T-cell (primary cell): ENCODE results near the gene RGS8. TPM values are rescaled to one million over a fixed set of nuclear protein-coding genes. Genes with fewer than 3 reads are reported as not detected.

Source experiments
- ATAC-seq, 4 experiments: fragments of 200-7000 bp in 3 of 4; fragments of 150-1000 bp in 1 of 4; cut with Tn5 transposase; replicated peaks in 1 of 4; 1 replicate in 3 of 4; 2 replicates in 1 of 4; pipeline ENCODE4 v1.10.0; 2021; ENCODE audit warnings: moderate library complexity in 3 of 4, mild to moderate bottlenecking in 2 of 4, moderate number of reproducible peaks in 1 of 4
- CTCF ChIA-PET, 2 donors: fragments of 300-600 bp; sonication (Branson Sonifier 250); formaldehyde crosslinking; loops; one replicate each; lab custom pipeline; 2022; ENCODE audit warnings: antibody characterized with exemption in 2 of 2; lab: Charles Lee
- POLR2A ChIA-PET, 2 donors: fragments of 300-600 bp; sonication (Branson Sonifier 250); formaldehyde crosslinking; loops; one replicate each; lab custom pipeline; 2022; ENCODE audit warnings: antibody characterized with exemption in 2 of 2; lab: Charles Lee
- DNase-seq, 35 experiments: peaks; one replicate each; pipeline versions ENCODE4 v3.0.0 to v3.0.0-alpha.2; 2013 to 2023
- H3K27ac ChIP-seq: one replicate; pipeline ENCODE4 v1.5.1; 2013; ENCODE audit warnings: low read length
- H3K27me3 ChIP-seq, 2 experiments: replicated peaks in 1 of 2; 1 replicate in 1 of 2; 2 replicates in 1 of 2; pipeline versions ENCODE4 v1.6.1 to v1.7.0; 2013; ENCODE audit warnings: low read length in 1 of 2, mixed read lengths in 1 of 2; ENCODE audit not compliant: control insufficient read depth in 2 of 2, insufficient read depth in 2 of 2; ENCODE audit errors: extremely low read depth in 1 of 2
- H3K36me3 ChIP-seq, 2 donors: 1 replicate in 1 of 2; 2 replicates in 1 of 2; pipeline versions ENCODE4 v1.6.1 to v1.7.0; 2013; ENCODE audit warnings: low read length in 1 of 2; ENCODE audit not compliant: control insufficient read depth in 2 of 2, insufficient read depth in 1 of 2; ENCODE audit errors: extremely low read depth in 1 of 2
- H3K4me1 ChIP-seq, 2 experiments: 1 replicate in 1 of 2; 2 replicates in 1 of 2; pipeline versions ENCODE4 v1.6.1 to v1.7.0; 2013; ENCODE audit warnings: low read length in 2 of 2, mixed read lengths in 1 of 2; ENCODE audit not compliant: insufficient read depth in 2 of 2, control insufficient read depth in 1 of 2; ENCODE audit errors: extremely low read depth in 1 of 2
- H3K4me3 ChIP-seq, 2 donors: 1 replicate in 1 of 2; 2 replicates in 1 of 2; pipeline versions ENCODE4 v1.5.1 to v1.7.0; 2013; ENCODE audit warnings: mild to moderate bottlenecking in 2 of 2, low read length in 1 of 2, moderate library complexity in 1 of 2; ENCODE audit not compliant: control insufficient read depth in 1 of 2; ENCODE audit errors: extremely low read depth in 1 of 2
- H3K9me3 ChIP-seq: 2 replicates; pipeline ENCODE4 v1.7.0; 2013
- H3K27ac Mint-ChIP-seq, 2 donors: one replicate each; pipeline ENCODE4 v1.8.0; 2020 to 2021; ENCODE audit warnings: mild to moderate bottlenecking in 2 of 2, mixed read lengths in 2 of 2
- H3K27me3 Mint-ChIP-seq, 2 donors: one replicate each; pipeline ENCODE4 v1.8.0; 2021 to 2022; ENCODE audit warnings: mixed read lengths in 2 of 2
- H3K36me3 Mint-ChIP-seq: one replicate; pipeline ENCODE4 v1.8.0; 2021; ENCODE audit warnings: mixed read lengths
- H3K4me1 Mint-ChIP-seq, 3 donors: one replicate each; pipeline ENCODE4 v1.8.0; 2020 to 2022; ENCODE audit warnings: mixed read lengths in 3 of 3, mild to moderate bottlenecking in 1 of 3
- H3K4me3 Mint-ChIP-seq, 3 donors: one replicate each; pipeline ENCODE4 v1.8.0; 2020 to 2022; ENCODE audit warnings: mild to moderate bottlenecking in 3 of 3, mixed read lengths in 3 of 3, moderate library complexity in 3 of 3
- H3K9me3 Mint-ChIP-seq, 3 donors: one replicate each; pipeline ENCODE4 v1.8.0; 2020 to 2022; ENCODE audit warnings: mixed read lengths in 3 of 3
- WGBS: methylation state at CpG from one replicate; pipeline ENCODE4 v1.1.5; 2013; ENCODE audit warnings: missing lambda C conversion rate; ENCODE audit not compliant: insufficient coverage; 5-methylcytosine and 5-hydroxymethylcytosine counted together
- total RNA-seq, 35 experiments: library from RNA in 6 of 35; stranded (reverse) in 6 of 35; fragments of 120-200 nt in 1 of 35; gene quantifications; one replicate each; pipeline versions ENCODE4 v1.2.1 to v1.2.4 and lab custom pipeline; 2013 to 2026

The RGS8 gene
- total RNA-seq, 5 donors from 2014 or later (not counting 1 experiment from before 2014, with no cell fraction given): not detected

- Histone ChIP-seq H3K27me3 (peaks cover 0 to 6% of the 10 kb centered on the region in 2 experiments), H3K4me3 (no peak overlapping the region), H3K4me1 (no peaks in the 10 kb centered on the region), H3K9me3 (no peaks in the 10 kb centered on the region), H3K27ac (no peak overlapping the region), H3K36me3 (no peaks in the 10 kb centered on the region)
- H3K4me1 Mint-ChIP-seq: peaks cover 0 to 3% (median 2%) of the 10 kb centered on the region in 3 donors
- no peak overlapping the region for H3K4me3 Mint-ChIP-seq
- H3K27ac Mint-ChIP-seq: no peak overlapping the region
- ATAC-seq: no peak
- no CpG with 5 or more reads among the region's 2 CpGs for WGBS
- no peak for DNase-seq
- no peaks in the 10 kb centered on the region for H3K9me3 Mint-ChIP-seq
- ChIA-PET CTCF (no interaction called here), POLR2A (no interaction called here)
- peaks cover 6% of the 10 kb centered on the region in 2 donors for H3K27me3 Mint-ChIP-seq
- no peaks in the 10 kb centered on the region for H3K36me3 Mint-ChIP-seq
These were observed 20.3 kb upstream of the RGS8 start for GRCh38 chr1:182704677-182705076.

- POLR2A ChIA-PET: interaction anchor here in 1 of 2 donors (0.6 kb wide), 1 partner anchor 488 kb away, joined by 4 read pairs; no protein-coding TSS in a partner anchor
- no peaks in the 10 kb centered on the region for H3K36me3 Mint-ChIP-seq
- peaks cover 2 to 14% of the 10 kb centered on the region in 2 experiments for H3K27me3 ChIP-seq
- H3K9me3 ChIP-seq: no peaks in the 10 kb centered on the region
- no peaks in the 10 kb centered on the region for H3K4me1 Mint-ChIP-seq
- ATAC-seq (no peak), DNase-seq (no peak)
- no peaks in the 10 kb centered on the region for H3K9me3 Mint-ChIP-seq
- no peak overlapping the region for H3K27ac ChIP-seq
- no peak overlapping the region for H3K27ac Mint-ChIP-seq
- H3K27me3 Mint-ChIP-seq: peaks cover 14 to 15% of the 10 kb centered on the region in 2 donors
- H3K4me1 ChIP-seq: no peaks in the 10 kb centered on the region
- CTCF ChIA-PET: no interaction called here
- no CpG with 5 or more reads among the region's 4 CpGs for WGBS
- no peak overlapping the region for H3K4me3 Mint-ChIP-seq
- H3K4me3 ChIP-seq: no peak overlapping the region
- no peaks in the 10 kb centered on the region for H3K36me3 ChIP-seq
These were observed 19.2 kb upstream of the RGS8 start for GRCh38 chr1:182703539-182703938.

DNA sequence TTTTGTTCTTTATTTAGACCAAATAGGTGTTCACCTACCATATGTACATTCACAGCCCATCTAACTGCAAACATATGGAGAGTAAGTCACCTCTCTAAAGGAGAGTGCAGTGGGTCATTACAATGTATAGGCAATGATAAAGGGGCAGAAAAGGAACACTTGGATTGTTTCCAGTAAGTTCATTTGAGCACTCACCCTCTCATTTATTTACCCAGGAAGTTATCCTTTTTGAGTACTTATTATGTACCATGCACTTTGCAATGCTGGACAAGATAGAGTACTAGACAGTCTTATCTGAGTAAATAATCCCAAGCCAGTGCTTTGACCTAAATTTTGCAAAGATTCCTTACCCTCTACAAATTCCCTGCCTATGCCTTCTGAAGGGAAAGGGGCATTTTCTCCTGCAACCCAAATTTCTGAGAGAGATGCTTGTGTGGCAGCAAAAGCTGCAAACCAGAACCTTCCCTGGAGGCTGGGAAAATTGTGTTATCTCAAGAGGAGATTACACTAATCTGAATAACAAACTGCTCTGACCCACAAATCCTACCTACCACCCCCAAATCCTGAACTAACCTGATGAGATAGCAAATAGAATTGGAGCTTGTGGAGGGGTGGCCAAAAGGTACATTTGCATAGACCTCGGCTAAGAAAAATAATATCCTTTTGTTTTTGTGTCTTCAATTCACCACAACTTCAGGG lies 18.6 kb upstream of the RGS8 start:
- ChIA-PET POLR2A (no interaction called here), CTCF (no interaction called here)
- H3K4me3 Mint-ChIP-seq: no peak overlapping the region
- Histone ChIP-seq H3K4me1 (no peaks in the 10 kb centered on the region), H3K27me3 (peaks cover 2 to 14% of the 10 kb centered on the region in 2 experiments), H3K36me3 (no peaks in the 10 kb centered on the region), H3K4me3 (no peak overlapping the region), H3K9me3 (no peaks in the 10 kb centered on the region), H3K27ac (no peak overlapping the region)
- peaks cover 17% of the 10 kb centered on the region in 2 donors for H3K27me3 Mint-ChIP-seq
- WGBS: 83% methylated on average over 1 of the region's 1 CpG
- no peak for ATAC-seq
- no peaks in the 10 kb centered on the region for H3K36me3 Mint-ChIP-seq
- DNase-seq: no peak
- H3K4me1 Mint-ChIP-seq: no peaks in the 10 kb centered on the region
- no peak overlapping the region for H3K27ac Mint-ChIP-seq
- no peaks in the 10 kb centered on the region for H3K9me3 Mint-ChIP-seq

- no peaks in the 10 kb centered on the region for H3K4me1 Mint-ChIP-seq
- H3K4me3 Mint-ChIP-seq: no peak overlapping the region
- Histone ChIP-seq H3K4me1 (no peaks in the 10 kb centered on the region), H3K27ac (no peak overlapping the region), H3K4me3 (no peak overlapping the region), H3K36me3 (no peaks in the 10 kb centered on the region), H3K9me3 (no peaks in the 10 kb centered on the region), H3K27me3 (peaks cover 2 to 14% of the 10 kb centered on the region in 2 experiments)
- DNase-seq: no peak
- H3K27me3 Mint-ChIP-seq: peaks cover 21 to 22% of the 10 kb centered on the region in 2 donors
- ChIA-PET CTCF (no interaction called here), POLR2A (no interaction called here)
- no peak for ATAC-seq
- 84% methylated on average over 7 of the region's 9 CpGs for WGBS
- no peaks in the 10 kb centered on the region for H3K36me3 Mint-ChIP-seq
- H3K9me3 Mint-ChIP-seq: no peaks in the 10 kb centered on the region
- H3K27ac Mint-ChIP-seq: no peak overlapping the region
These were observed 15.9 kb upstream of the RGS8 start for GRCh38 chr1:182700351-182700709.

DNA sequence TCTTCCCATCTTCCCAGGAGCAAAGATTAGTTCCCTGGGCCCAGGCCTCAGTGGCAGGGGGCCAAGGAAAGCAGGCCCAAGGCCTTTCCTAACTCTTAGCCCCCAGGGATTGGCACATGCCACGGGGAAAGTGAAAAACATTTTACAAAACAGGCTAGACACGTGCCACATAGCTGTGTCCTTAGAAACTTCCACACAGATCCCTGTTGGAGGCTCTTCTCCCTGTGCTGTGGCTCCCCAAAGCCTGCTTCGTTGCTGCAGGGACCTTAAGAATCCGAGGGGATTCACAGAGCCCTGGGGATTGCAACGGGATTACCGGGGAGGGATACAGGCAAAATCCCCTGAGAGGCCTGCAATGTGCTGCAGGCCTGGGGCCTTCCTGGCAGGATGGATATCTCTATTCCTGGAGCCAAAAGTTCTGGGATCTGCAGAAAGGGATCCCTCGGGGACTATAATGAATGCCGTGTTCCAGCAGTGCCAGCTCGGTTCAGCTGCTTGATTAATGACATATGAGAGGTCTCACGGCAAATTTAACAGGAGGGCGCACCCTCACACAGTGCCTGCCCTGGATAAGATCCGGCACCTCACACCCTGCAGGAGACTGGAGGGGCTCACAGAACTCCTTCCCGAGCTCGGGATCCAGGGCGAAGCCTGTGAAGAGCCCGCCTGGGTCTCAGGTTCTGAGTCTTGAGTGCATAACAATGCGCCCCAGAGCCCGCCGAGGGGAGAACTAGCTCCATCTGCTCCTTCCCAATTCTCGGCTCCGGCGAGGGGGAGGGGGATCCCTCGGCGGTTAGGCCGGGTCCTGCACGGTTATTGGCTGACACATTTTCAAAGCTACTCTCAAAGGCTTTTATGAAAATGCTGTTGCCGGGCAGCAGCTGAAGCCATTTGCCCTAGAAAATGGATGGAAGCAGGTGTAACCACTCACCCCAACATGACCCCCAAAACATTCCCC lies 15.3 kb upstream of the RGS8 start:
- Histone ChIP-seq H3K36me3 (no peaks in the 10 kb centered on the region), H3K4me1 (no peaks in the 10 kb centered on the region), H3K9me3 (no peaks in the 10 kb centered on the region), H3K27ac (no peak overlapping the region), H3K4me3 (peak overlapping the region in 1 of 2 donors; percentile 2), H3K27me3 (peaks cover 2 to 14% of the 10 kb centered on the region in 2 experiments)
- H3K4me3 Mint-ChIP-seq: no peak overlapping the region
- H3K27me3 Mint-ChIP-seq: peaks cover 21 to 22% of the 10 kb centered on the region in 2 donors
- no peak for ATAC-seq
- ChIA-PET POLR2A (no interaction called here), CTCF (no interaction called here)
- H3K36me3 Mint-ChIP-seq: no peaks in the 10 kb centered on the region
- no peaks in the 10 kb centered on the region for H3K9me3 Mint-ChIP-seq
- no peak for DNase-seq
- H3K27ac Mint-ChIP-seq: no peak overlapping the region
- no peaks in the 10 kb centered on the region for H3K4me1 Mint-ChIP-seq
- 61% methylated on average over 18 of the region's 27 CpGs for WGBS

DNA sequence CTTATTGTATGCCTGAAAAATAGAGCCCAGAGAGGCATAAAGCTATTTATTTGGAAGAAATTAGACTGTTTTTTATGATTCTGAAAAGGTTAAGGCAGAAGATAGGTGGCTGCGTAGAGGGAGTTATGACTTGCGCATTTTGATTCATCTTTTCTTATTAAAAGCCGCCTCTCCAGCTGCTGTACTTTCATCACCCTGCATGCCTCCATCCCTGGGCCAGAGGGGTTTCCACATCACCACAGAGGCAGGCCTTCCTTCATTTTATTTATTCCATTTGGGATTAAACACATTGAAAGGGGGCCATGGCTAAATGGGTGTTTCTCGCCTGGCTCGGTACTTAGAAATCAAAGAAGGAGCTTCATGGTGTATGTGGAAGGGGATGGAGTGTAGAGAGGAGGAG lies 14.6 kb upstream of the RGS8 start:
- DNase-seq (no peak), ATAC-seq (no peak)
- Mint-ChIP-seq H3K27me3 (peaks cover 21 to 22% of the 10 kb centered on the region in 2 donors), H3K27ac (no peak overlapping the region), H3K4me1 (no peaks in the 10 kb centered on the region), H3K9me3 (no peaks in the 10 kb centered on the region), H3K36me3 (no peaks in the 10 kb centered on the region), H3K4me3 (no peak overlapping the region)
- Histone ChIP-seq H3K27ac (no peak overlapping the region), H3K4me1 (no peaks in the 10 kb centered on the region), H3K27me3 (peaks cover 2 to 14% of the 10 kb centered on the region in 2 experiments), H3K9me3 (no peaks in the 10 kb centered on the region), H3K4me3 (no peak overlapping the region), H3K36me3 (no peaks in the 10 kb centered on the region)
- WGBS: 100% methylated on average over 1 of the region's 5 CpGs
- POLR2A ChIA-PET: no interaction called here
- CTCF ChIA-PET: interaction anchor here in 1 of 2 donors (0.6 kb wide), 1 partner anchor 36 kb away, joined by 3 read pairs; no protein-coding TSS in a partner anchor
